ENCODE data around the gene CLCN2.
"Not testable (repeated sequence)": the region's sequence is repeated elsewhere in the genome, so short reads cannot be mapped to it uniquely, and the experiment has no call there.

CLCN2 gene

DNA sequence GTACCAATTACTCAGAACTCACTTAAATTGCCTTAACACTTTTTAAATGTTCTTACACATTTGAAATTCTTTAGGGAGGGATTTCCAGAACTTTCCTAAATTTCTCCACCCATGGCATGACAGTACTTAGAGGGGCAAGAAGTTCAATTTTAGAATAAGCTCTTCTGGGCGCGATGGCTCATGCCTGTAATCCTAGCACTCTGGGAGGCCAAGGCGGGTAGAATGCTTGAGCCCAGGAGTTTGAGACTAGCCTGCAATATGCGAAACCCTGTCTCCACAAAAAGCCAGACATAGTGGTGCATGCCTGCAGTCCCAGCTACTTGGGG lies 13.4 kb downstream of the CLCN2 start:
- Histone ChIP-seq H3K9ac (ENCODE audit: low read length) (no peak overlapping the region), H3K27me3 (ENCODE audit: control insufficient read depth, insufficient read depth, low read length) (no peaks in the 10 kb centered on the region), H3K4me3 (ENCODE audit: low read length) (no peak overlapping the region), H3K9me3 (ENCODE audit: control insufficient read depth, low read depth, low read length) (no peaks in the 10 kb centered on the region), H3K36me3 (ENCODE audit: control insufficient read depth, low read depth, low read length) (peaks cover 5% of the 10 kb centered on the region), H3K27ac (ENCODE audit: low read length) (no peak overlapping the region), H3K4me1 (ENCODE audit: control insufficient read depth, low read depth, low read length) (peaks cover 4% of the 10 kb centered on the region)

DNA sequence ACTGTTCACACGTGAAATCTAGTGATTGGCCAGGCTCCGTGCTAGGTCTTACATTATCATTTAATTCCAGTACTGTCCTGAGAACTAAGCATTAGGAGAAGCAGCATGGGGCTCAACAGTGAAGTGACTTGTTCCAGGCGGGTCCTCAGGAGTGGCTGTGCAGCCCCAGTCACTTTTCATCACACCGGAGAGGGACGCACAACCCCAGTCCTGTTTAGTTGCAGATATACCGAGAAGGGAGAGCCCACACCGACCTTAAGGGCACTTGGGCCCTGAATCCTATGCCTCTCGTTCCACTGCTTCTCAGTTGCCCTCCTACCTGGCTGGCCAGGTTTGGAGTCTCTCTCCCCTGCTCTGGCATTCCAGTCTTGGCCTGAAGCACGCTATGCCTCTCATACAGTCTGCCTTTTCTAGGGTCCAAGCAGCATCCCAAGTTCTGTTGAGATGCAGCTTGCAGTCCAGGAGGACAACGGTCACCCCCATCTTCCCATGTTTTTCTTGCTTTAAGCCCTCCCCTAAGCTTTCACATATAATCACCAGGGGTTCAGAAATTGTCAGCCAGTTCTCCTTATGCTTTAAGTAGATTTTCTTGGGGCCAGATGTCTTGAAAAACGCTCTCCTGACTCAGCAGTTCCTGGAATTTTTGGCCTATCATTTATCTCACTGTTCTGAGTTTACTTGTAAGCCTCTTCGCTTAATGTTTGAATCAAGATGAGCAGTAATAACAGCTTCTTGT lies 13.9 kb downstream of the CLCN2 start:
- peaks cover 4% of the 10 kb centered on the region for H3K4me1 ChIP-seq (ENCODE audit: control insufficient read depth, low read depth, low read length)
- no peaks in the 10 kb centered on the region for H3K9me3 ChIP-seq (ENCODE audit: control insufficient read depth, low read depth, low read length)
- no peak overlapping the region for H3K4me3 ChIP-seq (ENCODE audit: low read length)
- peaks cover 6% of the 10 kb centered on the region for H3K36me3 ChIP-seq (ENCODE audit: control insufficient read depth, low read depth, low read length)
- H3K27ac ChIP-seq (ENCODE audit: low read length) = no peak overlapping the region
- no peak overlapping the region for H3K9ac ChIP-seq (ENCODE audit: low read length)
- H3K27me3 ChIP-seq (ENCODE audit: control insufficient read depth, insufficient read depth, low read length) = no peaks in the 10 kb centered on the region

DNA sequence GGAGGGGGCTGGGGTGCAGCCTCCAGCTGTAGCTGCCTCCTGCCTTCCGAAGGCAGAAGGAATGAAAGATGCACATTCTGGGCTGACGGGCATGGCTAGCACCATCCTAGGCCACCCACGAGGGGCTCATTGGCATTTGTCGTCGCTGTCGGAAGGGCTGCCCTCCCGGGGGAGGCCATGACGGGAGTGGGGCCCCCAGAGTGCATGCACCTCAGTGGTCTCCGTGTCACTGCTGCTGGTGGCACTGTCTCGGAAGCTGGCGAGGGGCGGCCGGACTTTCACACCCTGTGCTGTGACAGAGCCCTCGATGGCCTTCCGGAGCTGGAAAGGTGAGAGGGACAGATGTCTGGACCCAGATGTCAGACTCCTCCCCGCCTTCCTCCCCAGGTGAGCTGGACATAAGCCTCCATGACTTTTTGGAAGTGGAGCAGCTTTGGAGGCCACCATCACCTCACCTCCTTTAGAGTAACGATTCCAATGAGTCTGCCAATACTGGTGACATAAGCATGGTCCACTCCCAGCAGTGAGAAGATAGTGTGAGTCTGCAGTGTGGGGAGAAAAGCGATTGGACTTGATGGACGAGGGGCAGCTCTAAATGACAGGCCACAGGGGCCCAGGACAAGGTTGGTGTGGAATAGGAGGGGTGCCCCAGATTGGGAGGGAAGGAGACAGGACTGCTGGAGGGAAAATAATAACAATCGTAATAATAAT lies 14.8 kb downstream of the CLCN2 start:
- Histone ChIP-seq H3K27ac (ENCODE audit: low read length) (no peak overlapping the region), H3K9ac (ENCODE audit: low read length) (no peak overlapping the region), H3K4me1 (ENCODE audit: control insufficient read depth, low read depth, low read length) (peaks cover 4% of the 10 kb centered on the region), H3K4me3 (ENCODE audit: low read length) (no peak overlapping the region), H3K36me3 (ENCODE audit: control insufficient read depth, low read depth, low read length) (peaks cover 7% of the 10 kb centered on the region), H3K27me3 (ENCODE audit: control insufficient read depth, insufficient read depth, low read length) (no peaks in the 10 kb centered on the region), H3K9me3 (ENCODE audit: control insufficient read depth, low read depth, low read length) (no peaks in the 10 kb centered on the region)

DNA sequence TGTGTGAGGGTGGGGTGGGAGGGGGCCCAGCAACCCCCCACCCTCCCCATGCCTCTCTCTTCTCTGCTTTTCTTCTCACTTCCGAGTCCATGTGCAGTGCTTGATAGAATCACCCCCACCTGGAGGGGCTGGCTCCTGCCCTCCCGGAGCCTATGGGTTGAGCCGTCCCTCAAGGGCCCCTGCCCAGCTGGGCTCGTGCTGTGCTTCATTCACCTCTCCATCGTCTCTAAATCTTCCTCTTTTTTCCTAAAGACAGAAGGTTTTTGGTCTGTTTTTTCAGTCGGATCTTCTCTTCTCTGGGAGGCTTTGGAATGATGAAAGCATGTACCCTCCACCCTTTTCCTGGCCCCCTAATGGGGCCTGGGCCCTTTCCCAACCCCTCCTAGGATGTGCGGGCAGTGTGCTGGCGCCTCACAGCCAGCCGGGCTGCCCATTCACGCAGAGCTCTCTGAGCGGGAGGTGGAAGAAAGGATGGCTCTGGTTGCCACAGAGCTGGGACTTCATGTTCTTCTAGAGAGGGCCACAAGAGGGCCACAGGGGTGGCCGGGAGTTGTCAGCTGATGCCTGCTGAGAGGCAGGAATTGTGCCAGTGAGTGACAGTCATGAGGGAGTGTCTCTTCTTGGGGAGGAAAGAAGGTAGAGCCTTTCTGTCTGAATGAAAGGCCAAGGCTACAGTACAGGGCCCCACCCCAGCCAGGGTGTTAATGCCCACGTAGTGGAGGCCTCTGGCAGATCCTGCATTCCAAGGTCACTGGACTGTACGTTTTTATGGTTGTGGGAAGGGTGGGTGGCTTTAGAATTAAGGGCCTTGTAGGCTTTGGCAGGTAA lies 15.9 kb downstream of the CLCN2 start:
- Histone ChIP-seq H3K36me3 (ENCODE audit: control insufficient read depth, low read depth, low read length) (peaks cover 7% of the 10 kb centered on the region), H3K4me1 (ENCODE audit: control insufficient read depth, low read depth, low read length) (peaks cover 4% of the 10 kb centered on the region), H3K9me3 (ENCODE audit: control insufficient read depth, low read depth, low read length) (no peaks in the 10 kb centered on the region), H3K4me3 (ENCODE audit: low read length) (no peak overlapping the region), H3K27ac (ENCODE audit: low read length) (no peak overlapping the region), H3K9ac (ENCODE audit: low read length) (no peak overlapping the region), H3K27me3 (ENCODE audit: control insufficient read depth, insufficient read depth, low read length) (no peaks in the 10 kb centered on the region)

DNA sequence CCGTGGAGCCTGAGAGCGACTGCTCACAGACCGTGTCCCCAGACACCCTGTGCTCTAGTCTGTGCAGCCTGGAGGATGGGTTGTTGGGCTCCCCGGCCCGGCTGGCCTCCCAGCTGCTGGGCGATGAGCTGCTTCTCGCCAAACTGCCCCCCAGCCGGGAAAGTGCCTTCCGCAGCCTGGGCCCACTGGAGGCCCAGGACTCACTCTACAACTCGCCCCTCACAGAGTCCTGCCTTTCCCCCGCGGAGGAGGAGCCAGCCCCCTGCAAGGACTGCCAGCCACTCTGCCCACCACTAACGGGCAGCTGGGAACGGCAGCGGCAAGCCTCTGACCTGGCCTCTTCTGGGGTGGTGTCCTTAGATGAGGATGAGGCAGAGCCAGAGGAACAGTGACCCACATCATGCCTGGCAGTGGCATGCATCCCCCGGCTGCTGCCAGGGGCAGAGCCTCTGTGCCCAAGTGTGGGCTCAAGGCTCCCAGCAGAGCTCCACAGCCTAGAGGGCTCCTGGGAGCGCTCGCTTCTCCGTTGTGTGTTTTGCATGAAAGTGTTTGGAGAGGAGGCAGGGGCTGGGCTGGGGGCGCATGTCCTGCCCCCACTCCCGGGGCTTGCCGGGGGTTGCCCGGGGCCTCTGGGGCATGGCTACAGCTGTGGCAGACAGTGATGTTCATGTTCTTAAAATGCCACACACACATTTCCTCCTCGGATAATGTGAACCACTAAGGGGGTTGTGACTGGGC lies 16.7 kb downstream of the CLCN2 start:
- H3K4me1 ChIP-seq (ENCODE audit: control insufficient read depth, low read depth, low read length) = peaks cover 4% of the 10 kb centered on the region
- peaks cover 7% of the 10 kb centered on the region for H3K36me3 ChIP-seq (ENCODE audit: control insufficient read depth, low read depth, low read length)
- H3K27ac ChIP-seq (ENCODE audit: low read length) = no peak overlapping the region
- H3K9me3 ChIP-seq (ENCODE audit: control insufficient read depth, low read depth, low read length) = no peaks in the 10 kb centered on the region
- no peak overlapping the region for H3K9ac ChIP-seq (ENCODE audit: low read length)
- no peaks in the 10 kb centered on the region for H3K27me3 ChIP-seq (ENCODE audit: control insufficient read depth, insufficient read depth, low read length)
- no peak overlapping the region for H3K4me3 ChIP-seq (ENCODE audit: low read length)

DNA sequence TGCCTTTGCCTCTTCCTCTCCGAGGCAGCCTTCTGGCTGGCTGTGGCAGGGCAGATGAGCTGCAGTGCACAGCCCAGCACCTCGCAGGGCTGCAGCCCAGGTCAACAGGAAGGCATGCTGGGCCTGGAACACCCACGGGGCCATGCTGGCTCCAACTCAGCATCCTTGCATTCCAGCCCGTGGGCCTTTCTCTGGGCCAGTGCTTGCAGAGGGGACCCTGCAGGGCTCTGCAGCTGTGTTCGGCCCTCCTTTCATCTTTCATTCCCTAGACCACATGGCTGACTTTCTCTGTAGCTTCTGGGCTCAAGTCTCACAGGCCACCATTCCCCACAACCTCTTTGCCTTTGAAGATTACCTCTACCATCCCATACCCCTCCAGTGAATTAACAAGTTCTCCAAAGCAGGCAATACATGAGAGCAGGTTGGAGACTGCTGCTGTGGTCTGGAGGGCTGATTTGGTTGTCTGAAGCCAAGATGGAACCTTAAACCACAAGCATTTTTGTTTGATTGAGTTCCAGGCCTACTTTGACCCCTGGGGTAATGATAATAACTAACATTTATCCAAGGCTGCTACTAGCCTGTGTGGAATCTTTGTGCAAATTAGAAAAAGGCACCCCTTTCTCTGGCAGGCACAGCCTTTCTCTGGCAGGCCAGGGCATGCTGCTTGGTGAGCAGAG lies 18.1 kb downstream of the CLCN2 start:
- Histone ChIP-seq H3K4me3 (ENCODE audit: low read length) (no peak overlapping the region), H3K27ac (ENCODE audit: low read length) (no peak overlapping the region), H3K27me3 (ENCODE audit: control insufficient read depth, insufficient read depth, low read length) (no peaks in the 10 kb centered on the region), H3K36me3 (ENCODE audit: control insufficient read depth, low read depth, low read length) (peaks cover 7% of the 10 kb centered on the region), H3K9ac (ENCODE audit: low read length) (no peak overlapping the region), H3K9me3 (ENCODE audit: control insufficient read depth, low read depth, low read length) (no peaks in the 10 kb centered on the region), H3K4me1 (ENCODE audit: control insufficient read depth, low read depth, low read length) (peaks cover 9% of the 10 kb centered on the region)

DNA sequence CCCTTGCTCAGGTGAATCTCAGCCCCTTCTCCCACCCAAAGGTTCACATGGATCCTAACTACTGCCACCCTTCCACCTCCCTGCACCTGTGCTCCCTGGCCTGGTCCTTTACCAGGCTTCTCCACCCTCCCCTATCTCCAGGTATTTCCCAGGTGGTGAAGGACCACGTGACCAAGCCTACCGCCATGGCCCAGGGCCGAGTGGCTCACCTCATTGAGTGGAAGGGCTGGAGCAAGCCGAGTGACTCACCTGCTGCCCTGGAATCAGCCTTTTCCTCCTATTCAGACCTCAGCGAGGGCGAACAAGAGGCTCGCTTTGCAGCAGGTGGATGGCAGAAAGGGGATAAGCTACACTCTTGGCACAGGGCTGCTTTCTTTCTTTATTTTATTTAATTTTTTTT lies 19.5 kb downstream of the CLCN2 start:
- H3K4me3 ChIP-seq (ENCODE audit: low read length) = no peak overlapping the region
- H3K9ac ChIP-seq (ENCODE audit: low read length) = no peak overlapping the region
- H3K36me3 ChIP-seq (ENCODE audit: control insufficient read depth, low read depth, low read length) = peaks cover 7% of the 10 kb centered on the region
- H3K27ac ChIP-seq (ENCODE audit: low read length) = no peak overlapping the region
- H3K9me3 ChIP-seq (ENCODE audit: control insufficient read depth, low read depth, low read length) = no peaks in the 10 kb centered on the region
- no peaks in the 10 kb centered on the region for H3K27me3 ChIP-seq (ENCODE audit: control insufficient read depth, insufficient read depth, low read length)
- H3K4me1 ChIP-seq (ENCODE audit: control insufficient read depth, low read depth, low read length) = peaks cover 16% of the 10 kb centered on the region

DNA sequence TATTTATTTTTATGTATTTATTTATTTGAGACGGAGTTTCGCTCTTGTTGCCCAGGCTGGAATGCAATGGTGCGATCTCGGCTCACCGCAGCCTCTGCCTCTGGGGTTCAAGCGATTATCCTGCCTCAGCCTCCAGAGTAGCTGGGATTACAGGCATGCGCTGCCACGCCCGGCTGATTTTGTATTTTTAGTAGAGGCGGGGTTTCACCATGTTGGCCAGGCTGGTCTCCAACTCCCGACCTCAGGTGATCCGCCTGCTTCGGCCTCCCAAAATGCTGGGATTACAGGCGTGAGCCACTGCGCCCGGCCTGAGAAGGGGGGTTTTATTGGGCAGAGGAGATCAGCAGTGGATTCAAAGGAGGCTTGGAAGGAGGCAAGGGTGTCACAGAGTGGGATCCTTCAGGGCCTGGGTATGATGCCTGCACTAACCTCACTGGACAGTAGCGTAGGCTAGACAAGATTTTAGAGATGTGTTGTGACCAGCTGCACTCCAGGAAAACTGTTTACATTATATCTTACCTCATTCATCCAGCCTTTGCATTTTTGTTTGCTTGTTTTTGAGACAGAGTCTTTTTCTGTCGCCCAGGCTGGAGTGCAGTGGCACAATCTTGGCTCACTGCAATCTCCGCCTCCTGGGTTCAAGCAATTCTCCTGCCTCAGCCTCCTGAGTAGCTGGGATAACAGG lies 21.8 kb downstream of the CLCN2 start:
- peaks cover 21% of the 10 kb centered on the region for H3K4me1 ChIP-seq (ENCODE audit: control insufficient read depth, low read depth, low read length)
- not testable (repeated sequence) for H3K9ac ChIP-seq (ENCODE audit: low read length); H3K36me3 ChIP-seq (ENCODE audit: control insufficient read depth, low read depth, low read length); H3K27me3 ChIP-seq (ENCODE audit: control insufficient read depth, insufficient read depth, low read length); H3K9me3 ChIP-seq (ENCODE audit: control insufficient read depth, low read depth, low read length); H3K27ac ChIP-seq (ENCODE audit: low read length); H3K4me3 ChIP-seq (ENCODE audit: low read length)

DNA sequence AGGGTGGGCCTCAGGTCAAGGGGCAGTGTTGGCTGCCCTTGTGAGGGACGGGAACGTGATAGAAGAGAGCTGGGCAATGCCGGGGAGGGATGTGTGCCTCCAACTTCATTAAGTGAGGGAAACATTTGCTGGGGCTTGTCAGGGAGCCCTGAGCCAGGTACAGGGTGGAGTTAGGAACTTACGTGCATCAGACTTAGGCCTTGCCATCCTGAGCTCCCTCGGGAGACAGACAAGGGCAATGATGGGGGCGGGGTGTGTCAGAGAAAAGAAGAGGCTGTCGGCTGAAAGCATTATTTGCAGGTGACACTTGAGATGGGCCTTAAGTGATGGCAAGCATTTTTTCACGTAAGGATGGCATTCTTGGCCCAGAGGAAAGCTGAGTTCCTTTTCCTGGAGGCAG lies 22.4 kb downstream of the CLCN2 start:
- H3K4me1 ChIP-seq (ENCODE audit: control insufficient read depth, low read depth, low read length) = peaks cover 21% of the 10 kb centered on the region
- H3K4me3 ChIP-seq (ENCODE audit: low read length) = peak overlapping the region; percentile 45
- H3K36me3 ChIP-seq (ENCODE audit: control insufficient read depth, low read depth, low read length) = peaks cover 15% of the 10 kb centered on the region
- H3K9me3 ChIP-seq (ENCODE audit: control insufficient read depth, low read depth, low read length) = no peaks in the 10 kb centered on the region
- H3K27ac ChIP-seq (ENCODE audit: low read length) = no peak overlapping the region
- H3K9ac ChIP-seq (ENCODE audit: low read length) = no peak overlapping the region
- H3K27me3 ChIP-seq (ENCODE audit: control insufficient read depth, insufficient read depth, low read length) = no peaks in the 10 kb centered on the region

DNA sequence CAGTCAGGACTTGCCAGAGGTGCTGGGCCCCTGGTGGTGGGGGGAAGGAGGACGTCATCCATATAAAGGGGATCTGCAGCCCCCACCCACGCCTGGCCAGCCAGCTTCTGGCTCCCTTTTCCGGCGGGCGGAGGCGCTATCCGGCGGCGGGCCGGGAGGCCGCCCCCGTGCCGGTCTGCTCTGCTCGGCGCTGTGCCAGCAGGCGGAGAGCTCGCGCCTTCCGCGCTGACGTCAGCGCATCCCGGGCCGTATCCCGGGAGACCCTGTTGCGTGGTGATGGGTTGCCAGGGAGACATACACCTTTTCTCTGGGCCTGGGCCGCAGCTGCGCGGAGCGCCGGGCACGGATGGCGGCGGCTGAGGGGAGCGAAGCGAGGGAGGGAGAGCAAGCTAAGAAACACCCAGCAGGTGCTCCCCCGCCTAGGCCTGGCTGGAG lies 22.9 kb downstream of the CLCN2 start:
- peaks cover 21% of the 10 kb centered on the region for H3K4me1 ChIP-seq (ENCODE audit: control insufficient read depth, low read depth, low read length)
- H3K27ac ChIP-seq (ENCODE audit: low read length) = no peak overlapping the region
- H3K9me3 ChIP-seq (ENCODE audit: control insufficient read depth, low read depth, low read length) = no peaks in the 10 kb centered on the region
- no peaks in the 10 kb centered on the region for H3K27me3 ChIP-seq (ENCODE audit: control insufficient read depth, insufficient read depth, low read length)
- peak overlapping the region; percentile 45 for H3K4me3 ChIP-seq (ENCODE audit: low read length)
- H3K36me3 ChIP-seq (ENCODE audit: control insufficient read depth, low read depth, low read length) = peaks cover 20% of the 10 kb centered on the region
- H3K9ac ChIP-seq (ENCODE audit: low read length) = peak overlapping the region; percentile 52

Measured in iPS-18a (cell line).